ENCODE data around the gene CAMKMT.

- TF ChIP-seq MXI1 (IDR thresholded peaks at IDR 0.05; ENCODE audit: low read depth, low read length) (no peak), POLR2A (conservative IDR thresholded peaks at IDR 0.05) (no peak), RFX5 (IDR thresholded peaks at IDR 0.05; ENCODE audit: low read depth, low read length) (no peak), KAT8 (IDR thresholded peaks at IDR 0.05; ENCODE audit: low read depth) (no peak), MCM5 (IDR thresholded peaks at IDR 0.05; ENCODE audit: low read depth) (no peak)
- TF ChIP-seq, protein P1, sequence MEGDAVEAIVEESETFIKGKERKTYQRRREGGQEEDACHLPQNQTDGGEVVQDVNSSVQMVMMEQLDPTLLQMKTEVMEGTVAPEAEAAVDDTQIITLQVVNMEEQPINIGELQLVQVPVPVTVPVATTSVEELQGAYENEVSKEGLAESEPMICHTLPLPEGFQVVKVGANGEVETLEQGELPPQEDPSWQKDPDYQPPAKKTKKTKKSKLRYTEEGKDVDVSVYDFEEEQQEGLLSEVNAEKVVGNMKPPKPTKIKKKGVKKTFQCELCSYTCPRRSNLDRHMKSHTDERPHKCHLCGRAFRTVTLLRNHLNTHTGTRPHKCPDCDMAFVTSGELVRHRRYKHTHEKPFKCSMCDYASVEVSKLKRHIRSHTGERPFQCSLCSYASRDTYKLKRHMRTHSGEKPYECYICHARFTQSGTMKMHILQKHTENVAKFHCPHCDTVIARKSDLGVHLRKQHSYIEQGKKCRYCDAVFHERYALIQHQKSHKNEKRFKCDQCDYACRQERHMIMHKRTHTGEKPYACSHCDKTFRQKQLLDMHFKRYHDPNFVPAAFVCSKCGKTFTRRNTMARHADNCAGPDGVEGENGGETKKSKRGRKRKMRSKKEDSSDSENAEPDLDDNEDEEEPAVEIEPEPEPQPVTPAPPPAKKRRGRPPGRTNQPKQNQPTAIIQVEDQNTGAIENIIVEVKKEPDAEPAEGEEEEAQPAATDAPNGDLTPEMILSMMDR (IDR thresholded peaks at IDR 0.05 in 2 of 3, conservative IDR thresholded peaks at IDR 0.05 in 1 of 3; ENCODE audit: insufficient read depth in 2 of 3, low read depth in 1 of 3, low read length in 3 of 3): no peak
Observed at GRCh38 chr2:44450082-44450481, 88.3 kb downstream of the CAMKMT start.
